ENCODE data around the gene IL17D.

GRCh38 chr13:20721058-20721453 is 17.6 kb downstream of the IL17D start:
- TF ChIP-seq CTCF (IDR thresholded peaks at IDR 0.05) (no peak), POLR2A (IDR thresholded peaks at IDR 0.05) (no peak)
